NCI-H2196 (cell line): ENCODE measurements around the gene CEP126.

Source experiments
- DNase-seq: peaks from one replicate; lab custom pipeline; 2025; ENCODE audit not compliant: unreplicated experiment; lab: John Stamatoyannopoulos, UW

CEP126 gene

GRCh38 chr11:101914738-101915426, at the start of gene CEP126:
CEP126 (plus strand) TSS chr11:101915010; CDS start chr11:101915285, 275 bp downstream.
- peak; percentile 84 for DNase-seq

GRCh38 chr11:101866619-101867491, 48.0 kb upstream of the CEP126 start:
- no peak for DNase-seq

GRCh38 chr11:101867951-101868350, 46.9 kb upstream of the CEP126 start:
- DNase-seq = no peak

GRCh38 chr11:101870510-101870909, 44.3 kb upstream of the CEP126 start:
- DNase-seq = no peak

GRCh38 chr11:101872171-101872882, 42.5 kb upstream of the CEP126 start:
- no peak for DNase-seq

GRCh38 chr11:101880222-101880621, 34.6 kb upstream of the CEP126 start:
- DNase-seq = no peak

GRCh38 chr11:101881586-101881985, 33.2 kb upstream of the CEP126 start:
- DNase-seq = no peak

- no peak for DNase-seq
These were observed 29.2 kb upstream of the CEP126 start for GRCh38 chr11:101885631-101886030.

GRCh38 chr11:101889767-101890166, 25.0 kb upstream of the CEP126 start:
- DNase-seq = no peak

- DNase-seq = no peak
These were observed 20.3 kb upstream of the CEP126 start for GRCh38 chr11:101894505-101894904.

GRCh38 chr11:101907815-101908214, 7.0 kb upstream of the CEP126 start:
- no peak for DNase-seq

- no peak for DNase-seq
These were observed 5.7 kb upstream of the CEP126 start for GRCh38 chr11:101909087-101909486.

GRCh38 chr11:101912823-101913284, 2.0 kb upstream of the CEP126 start:
- no peak for DNase-seq

GRCh38 chr11:101913656-101914055, 1.2 kb upstream of the CEP126 start:
- DNase-seq = no peak

- no peak for DNase-seq
These were observed 471 bp upstream of the CEP126 start for GRCh38 chr11:101914341-101914737.

GRCh38 chr11:101915791-101916291, 1.0 kb downstream of the CEP126 start:
- DNase-seq = no peak

GRCh38 chr11:101916422-101916821, 1.6 kb downstream of the CEP126 start, which contains the start of gene ANGPTL5:
ANGPTL5 (minus strand) TSS chr11:101916522; CDS start chr11:101907909, 8,613 bp downstream.
- DNase-seq = no peak

- no peak for DNase-seq
These were observed 2.4 kb downstream of the CEP126 start for GRCh38 chr11:101917226-101917625.

GRCh38 chr11:101920992-101921391, 6.2 kb downstream of the CEP126 start:
- DNase-seq = no peak

- no peak for DNase-seq
These were observed 8.7 kb downstream of the CEP126 start for GRCh38 chr11:101923554-101923953.

- no peak for DNase-seq
These were observed 14.6 kb downstream of the CEP126 start for GRCh38 chr11:101929294-101929915.
